GM12865 (cell line): ENCODE measurements around the gene LUC7L.

Experiments used
- DNase-seq: peaks from one replicate; pipeline ENCODE4 v3.0.0; 2010; ENCODE audit warnings: low read depth
- H3K4me3 ChIP-seq: 2 replicates; pipeline ENCODE4 v1.5.1; 2011; ENCODE audit warnings: mild to moderate bottlenecking, low read depth, low read length, control low read depth
- TF ChIP-seq, protein P1 (sequence below): IDR thresholded peaks from 2 replicates; pipeline ENCODE4 v1.5.1; 2011; ENCODE audit warnings: low read length, control low read depth, low read depth, inconsistent platforms; ENCODE audit not compliant: insufficient read depth; ENCODE audit errors: missing control alignments

The LUC7L gene

DNA sequence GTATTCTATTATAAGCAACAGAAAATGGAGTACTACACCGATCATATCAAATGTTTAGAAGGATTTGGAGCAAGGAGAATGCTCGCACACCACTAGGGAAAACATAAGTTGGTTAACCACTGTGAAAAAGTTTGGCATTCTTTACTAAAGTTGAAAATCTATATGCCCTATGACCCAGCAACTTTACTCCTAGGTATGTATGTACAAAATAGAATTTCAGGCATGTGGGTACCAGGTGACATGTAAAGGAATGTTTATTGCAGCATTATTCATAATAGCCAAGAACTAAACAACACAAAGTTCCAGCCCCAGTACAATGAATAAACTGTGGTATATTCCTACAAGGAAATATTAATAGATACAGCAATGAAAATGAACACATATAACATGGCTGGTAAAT is 82.6 kb downstream of the LUC7L start:
- DNase-seq: no peak
- no peak overlapping the region for H3K4me3 ChIP-seq
- TF ChIP-seq, protein P1, sequence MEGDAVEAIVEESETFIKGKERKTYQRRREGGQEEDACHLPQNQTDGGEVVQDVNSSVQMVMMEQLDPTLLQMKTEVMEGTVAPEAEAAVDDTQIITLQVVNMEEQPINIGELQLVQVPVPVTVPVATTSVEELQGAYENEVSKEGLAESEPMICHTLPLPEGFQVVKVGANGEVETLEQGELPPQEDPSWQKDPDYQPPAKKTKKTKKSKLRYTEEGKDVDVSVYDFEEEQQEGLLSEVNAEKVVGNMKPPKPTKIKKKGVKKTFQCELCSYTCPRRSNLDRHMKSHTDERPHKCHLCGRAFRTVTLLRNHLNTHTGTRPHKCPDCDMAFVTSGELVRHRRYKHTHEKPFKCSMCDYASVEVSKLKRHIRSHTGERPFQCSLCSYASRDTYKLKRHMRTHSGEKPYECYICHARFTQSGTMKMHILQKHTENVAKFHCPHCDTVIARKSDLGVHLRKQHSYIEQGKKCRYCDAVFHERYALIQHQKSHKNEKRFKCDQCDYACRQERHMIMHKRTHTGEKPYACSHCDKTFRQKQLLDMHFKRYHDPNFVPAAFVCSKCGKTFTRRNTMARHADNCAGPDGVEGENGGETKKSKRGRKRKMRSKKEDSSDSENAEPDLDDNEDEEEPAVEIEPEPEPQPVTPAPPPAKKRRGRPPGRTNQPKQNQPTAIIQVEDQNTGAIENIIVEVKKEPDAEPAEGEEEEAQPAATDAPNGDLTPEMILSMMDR: no peak

DNA sequence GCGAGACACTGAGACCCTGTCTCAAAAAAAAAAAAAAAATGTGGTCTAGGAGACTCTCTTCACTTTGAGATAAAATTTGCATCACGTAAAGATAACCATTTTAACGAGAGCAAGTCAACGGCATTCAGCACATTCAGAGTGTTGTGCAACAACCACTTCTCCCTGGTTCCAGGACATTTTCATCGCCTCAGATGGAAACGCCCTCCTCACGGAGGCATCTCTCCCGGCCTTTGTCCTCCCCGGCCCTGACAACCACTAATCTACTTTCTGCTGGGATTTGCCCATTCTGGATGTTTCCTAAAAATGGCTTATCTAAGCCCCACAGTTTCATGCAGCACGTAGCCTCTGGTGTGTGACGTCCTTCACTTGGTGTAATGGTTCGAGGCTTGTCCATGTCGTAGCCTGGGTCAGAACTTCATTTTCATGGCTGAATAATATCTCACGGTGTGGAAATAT is 84.4 kb downstream of the LUC7L start:
- DNase-seq: no peak

DNA sequence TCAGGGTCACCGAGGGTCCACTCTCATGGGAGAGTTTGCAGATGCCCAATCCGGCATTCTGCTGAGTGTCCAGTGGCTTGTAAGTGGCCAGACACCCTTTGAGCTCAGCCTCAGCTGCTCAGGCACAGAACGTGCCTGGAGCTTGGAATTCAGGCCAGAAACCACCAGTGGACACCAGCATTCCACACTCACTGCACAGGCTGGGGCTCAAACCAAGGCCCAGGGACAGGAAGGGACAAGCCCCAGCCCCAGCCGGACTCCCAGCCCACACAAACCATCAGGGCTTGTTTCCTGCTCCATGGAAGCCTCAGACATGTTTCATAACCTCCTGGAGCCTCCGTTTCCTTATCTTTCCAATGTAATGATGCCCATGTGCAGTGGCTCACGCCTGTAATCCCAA is 85.8 kb downstream of the LUC7L start:
- TF ChIP-seq, protein P1: no peak
- no peak for DNase-seq
- H3K4me3 ChIP-seq: no peak overlapping the region

More for the DNA sequence above, 84.4 kb downstream of the LUC7L start:
- no peak overlapping the region for H3K4me3 ChIP-seq
- TF ChIP-seq, protein P1: no peak

DNA sequence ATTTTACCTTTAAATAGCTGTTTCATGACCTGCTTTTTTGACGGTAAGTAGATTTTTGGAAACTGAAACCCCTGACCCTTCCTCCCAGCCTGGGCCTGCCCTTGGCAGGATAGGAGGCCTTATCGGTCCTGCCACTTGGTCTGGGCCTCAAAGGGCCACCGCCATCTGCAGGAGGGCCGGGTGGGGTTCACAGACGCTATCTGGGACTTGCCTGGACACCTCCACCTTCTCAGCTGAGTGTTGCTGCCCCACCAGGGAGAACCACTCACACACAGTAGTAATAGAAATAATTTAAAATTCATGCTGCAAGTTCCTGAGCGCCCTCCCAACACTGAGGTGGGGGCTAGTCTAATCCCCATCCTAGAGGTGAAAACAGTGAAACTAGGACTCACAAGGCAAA is 86.2 kb downstream of the LUC7L start:
- no peak for DNase-seq
- TF ChIP-seq, protein P1: no peak

DNA sequence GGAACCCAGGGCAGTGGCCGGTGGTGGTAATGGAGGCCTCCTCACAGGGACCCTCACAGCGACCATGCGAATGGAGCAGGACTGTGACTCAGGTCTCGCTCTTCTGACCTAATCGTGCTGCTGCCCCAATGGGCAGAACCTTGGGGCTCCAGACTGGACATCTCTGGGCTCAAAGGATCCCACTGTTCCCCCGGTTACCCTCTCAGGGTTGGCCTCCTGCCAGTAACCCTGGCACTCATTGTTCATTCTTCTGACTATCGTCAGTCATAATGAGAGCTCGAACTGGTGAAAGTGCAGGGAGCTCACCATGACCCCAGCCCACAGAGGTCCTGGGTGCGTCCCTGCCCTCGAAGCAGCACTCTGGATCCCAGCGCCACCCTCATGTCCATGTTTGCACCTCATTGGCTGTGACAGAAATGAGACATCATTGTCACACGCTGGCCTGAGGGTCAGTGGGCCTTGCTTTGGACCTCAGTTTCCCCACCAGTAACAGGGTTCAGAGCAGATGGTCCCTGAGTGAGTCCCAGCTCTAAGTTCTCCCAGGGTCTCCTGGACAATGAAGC is 86.8 kb downstream of the LUC7L start:
- DNase-seq: no peak
- TF ChIP-seq, protein P1: no peak
- no peak overlapping the region for H3K4me3 ChIP-seq

More for the DNA sequence above, 86.2 kb downstream of the LUC7L start:
- H3K4me3 ChIP-seq: no peak overlapping the region

DNA sequence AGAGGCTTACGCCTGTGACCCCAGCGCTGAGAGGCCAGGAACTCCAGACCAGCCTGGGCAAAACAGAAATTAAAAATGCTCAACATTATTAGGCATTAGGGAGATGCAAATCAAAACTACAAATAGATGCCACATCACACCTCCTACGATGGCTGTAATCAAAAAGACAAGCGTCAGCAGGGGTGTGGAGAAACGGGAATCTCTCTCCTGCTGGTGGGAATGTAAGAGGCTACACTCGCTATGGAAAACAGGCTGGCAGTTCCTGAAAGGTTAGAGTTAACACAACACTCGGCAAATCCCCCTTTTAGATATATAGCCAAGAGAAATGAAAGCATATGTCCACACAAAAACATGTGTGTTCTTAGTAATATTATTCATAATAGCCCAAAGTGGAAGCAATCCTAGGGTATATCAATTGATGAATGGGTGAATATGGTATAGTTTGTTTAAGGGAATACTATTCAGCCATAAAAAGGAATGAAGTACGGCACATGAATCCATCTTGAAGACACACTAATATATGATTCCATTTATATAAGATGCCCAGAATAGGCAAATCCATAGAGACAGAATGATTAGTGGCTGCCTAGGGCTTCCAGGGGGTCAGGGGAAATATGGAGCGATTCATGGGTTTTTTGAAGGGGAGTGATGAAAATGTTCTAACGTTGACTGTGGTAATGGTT is 88.9 kb downstream of the LUC7L start:
- TF ChIP-seq, protein P1: no peak
- no peak for DNase-seq
- H3K4me3 ChIP-seq: no peak overlapping the region
